ENCODE measurements around the gene ATP11B. TPM values are rescaled to one million over a fixed set of nuclear protein-coding genes. Genes with fewer than 3 reads are reported as not detected.

ATP11B gene
- total RNA-seq, 4 donors from 2014 or later: 53.1 to 69.9 (median 61.1) TPM

DNA sequence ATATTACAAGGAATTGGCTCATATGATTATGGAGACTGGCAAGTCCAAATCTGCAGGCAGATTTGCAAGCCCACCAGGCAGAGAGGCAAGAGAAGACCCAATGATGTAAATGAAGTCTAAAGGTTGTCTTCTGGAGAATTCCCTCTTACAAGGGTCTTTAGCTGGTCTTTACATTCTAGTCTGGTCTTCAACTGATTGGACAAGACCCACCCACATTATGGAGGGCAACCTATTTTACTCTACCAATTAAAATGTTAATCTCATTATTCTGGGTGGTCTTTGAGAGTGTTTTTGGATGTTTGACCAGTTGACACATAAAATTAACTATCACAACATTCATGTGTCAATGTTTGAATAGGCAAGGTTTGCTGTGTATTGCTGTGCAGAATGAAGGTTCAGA lies 28.0 kb upstream of the ATP11B start:
- H3K9me3 ChIP-seq: no peaks in the 10 kb centered on the region
- no peaks in the 10 kb centered on the region for H3K27me3 ChIP-seq
- no peak for DNase-seq
- intact Hi-C loops (cut with DNase I): no loop called here
- TF ChIP-seq POLR2A (IDR thresholded peaks at IDR 0.05) (no peak), CTCF (IDR thresholded peaks at IDR 0.05) (no peak)
- H3K4me1 ChIP-seq: no peaks in the 10 kb centered on the region
- no peaks in the 10 kb centered on the region for H3K36me3 ChIP-seq
- no peak overlapping the region for H3K4me3 ChIP-seq (replicated peaks in 1 of 3)
- no peak overlapping the region for H3K27ac ChIP-seq

- Histone ChIP-seq H3K4me1 (no peaks in the 10 kb centered on the region), H3K4me3 (replicated peaks in 1 of 3) (no peak overlapping the region), H3K9me3 (no peaks in the 10 kb centered on the region), H3K27me3 (no peaks in the 10 kb centered on the region), H3K27ac (no peak overlapping the region), H3K36me3 (no peaks in the 10 kb centered on the region)
- 81 to 86% methylated on average over 2 of the region's 2 CpGs for WGBS, 2 donors
- no peak for TF ChIP-seq CTCF (IDR thresholded peaks at IDR 0.05)
- TF ChIP-seq POLR2A (IDR thresholded peaks at IDR 0.05): no peak
- no peak for DNase-seq
- intact Hi-C loops (cut with DNase I): no loop called here
Observed at GRCh38 chr3:182766099-182766498, 27.2 kb upstream of the ATP11B start.

DNA sequence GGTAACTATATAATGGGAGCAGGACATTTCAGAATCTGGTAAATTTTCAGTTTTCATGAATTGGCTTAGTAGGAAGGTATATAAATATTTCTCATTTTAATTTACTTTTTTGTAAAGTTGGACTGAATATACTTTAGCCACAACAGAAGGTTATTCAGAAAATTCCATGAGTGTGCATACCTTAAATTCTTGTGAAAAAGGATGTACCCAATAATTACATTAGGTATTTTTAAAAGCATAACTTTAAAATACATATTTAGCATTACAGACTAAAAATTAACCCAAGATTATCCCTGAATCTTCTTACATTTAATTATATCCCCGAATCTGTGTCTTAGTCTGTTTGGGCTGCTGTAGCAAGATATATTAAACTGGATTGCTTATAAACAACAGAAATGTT lies 24.9 kb upstream of the ATP11B start:
- WGBS, 2 donors: 88 to 89% methylated on average over 1 of the region's 1 CpG
- intact Hi-C loops (cut with DNase I): no loop called here
- TF ChIP-seq POLR2A (IDR thresholded peaks at IDR 0.05): no peak
- TF ChIP-seq CTCF (IDR thresholded peaks at IDR 0.05): no peak

DNA sequence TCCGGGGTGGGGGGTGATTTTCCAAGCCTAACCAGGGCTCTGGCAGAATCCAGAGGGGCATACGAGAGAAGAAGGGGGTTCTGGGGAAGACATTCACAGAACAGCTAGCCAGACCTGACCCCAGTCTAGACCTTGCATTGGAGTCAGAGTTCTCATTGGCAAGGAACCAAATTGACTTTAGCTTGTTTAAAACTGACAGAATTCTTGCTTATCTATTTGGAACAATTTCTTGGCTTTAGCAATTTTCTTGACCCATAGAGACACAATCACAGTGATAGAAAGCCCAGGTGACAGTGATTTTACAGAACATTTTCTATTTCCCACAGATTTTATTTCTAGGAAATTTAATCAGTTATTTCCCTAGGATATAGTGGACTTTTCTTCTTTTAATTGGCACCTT lies 23.6 kb upstream of the ATP11B start:
- no peak overlapping the region for H3K4me3 ChIP-seq (replicated peaks in 1 of 3)
- H3K27ac ChIP-seq: no peak overlapping the region
- no peaks in the 10 kb centered on the region for H3K36me3 ChIP-seq
- no peaks in the 10 kb centered on the region for H3K4me1 ChIP-seq
- 84 to 91% methylated on average over 2 of the region's 2 CpGs for WGBS, 2 donors
- intact Hi-C loops (cut with DNase I): no loop called here
- TF ChIP-seq POLR2A (IDR thresholded peaks at IDR 0.05) (no peak), CTCF (IDR thresholded peaks at IDR 0.05) (no peak)
- no peaks in the 10 kb centered on the region for H3K27me3 ChIP-seq
- H3K9me3 ChIP-seq: no peaks in the 10 kb centered on the region
- no peak for DNase-seq

More for the DNA sequence above, 24.9 kb upstream of the ATP11B start:
- Histone ChIP-seq H3K4me1 (no peaks in the 10 kb centered on the region), H3K27ac (no peak overlapping the region), H3K9me3 (no peaks in the 10 kb centered on the region), H3K27me3 (no peaks in the 10 kb centered on the region), H3K4me3 (replicated peaks in 1 of 3) (no peak overlapping the region), H3K36me3 (no peaks in the 10 kb centered on the region)
- no peak for DNase-seq

DNA sequence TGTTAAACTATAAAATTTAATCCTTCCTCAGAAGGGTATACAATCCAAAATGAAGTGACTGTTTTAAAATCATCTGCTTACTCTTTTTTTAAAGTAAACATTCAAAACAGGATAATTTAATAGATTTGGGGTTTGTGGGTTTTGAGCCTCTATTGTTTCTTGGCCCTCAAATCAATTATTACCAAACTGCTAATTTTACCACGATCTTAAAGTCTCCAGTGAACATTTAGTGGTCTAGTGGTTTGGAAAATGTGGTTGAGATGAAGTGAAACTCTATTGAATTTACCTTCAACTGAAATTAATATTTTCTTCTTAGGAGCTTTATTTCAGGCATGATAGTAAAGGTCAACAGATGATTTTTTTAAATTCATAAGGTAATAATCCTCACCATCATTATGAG lies 11.2 kb upstream of the ATP11B start:
- Histone ChIP-seq H3K27ac (no peak overlapping the region), H3K4me1 (no peaks in the 10 kb centered on the region), H3K9me3 (no peaks in the 10 kb centered on the region), H3K27me3 (peaks cover 4% of the 10 kb centered on the region), H3K4me3 (replicated peaks in 1 of 3) (no peak overlapping the region), H3K36me3 (no peaks in the 10 kb centered on the region)
- WGBS, 2 donors: 94 to 96% methylated on average over 1 of the region's 1 CpG
- DNase-seq: no peak
- TF ChIP-seq CTCF (IDR thresholded peaks at IDR 0.05) (no peak), POLR2A (IDR thresholded peaks at IDR 0.05) (no peak)
- intact Hi-C loops (cut with DNase I): no loop called here

All from thyroid gland (tissue), 4 donors.